GM23338 (cell line): ENCODE data around the gene SACS. TPM values are rescaled to one million over a fixed set of nuclear protein-coding genes. Genes with fewer than 3 reads are reported as not detected.

Source experiments
- ATAC-seq: fragments of 200-7000 bp; cut with Tn5 transposase; 3 replicates; pipeline ENCODE4 v1.9.1; 2020
- DNase-seq: peaks from one replicate; pipeline ENCODE4 v3.0.0-alpha.2; 2015; ENCODE audit warnings: low spot score
- H2AFZ ChIP-seq: fragments of 200-600 bp; sonication (generic); 2 replicates; pipeline ENCODE4 v1.8.0; 2016; ENCODE audit warnings: antibody characterized with exemption, mild to moderate bottlenecking, moderate library complexity
- H3F3A ChIP-seq: fragments of 200-600 bp; sonication (generic); replicated peaks from 2 replicates; pipeline ENCODE4 v1.8.0; 2017; ENCODE audit warnings: antibody characterized with exemption, mixed run types, low read depth
- H3K27ac ChIP-seq: fragments of 200-600 bp; sonication (generic); 2 replicates; pipeline ENCODE4 v1.6.1; 2016; ENCODE audit warnings: low read depth
- H3K27me3 ChIP-seq: fragments of 200-600 bp; sonication (generic); 2 replicates; pipeline ENCODE4 v1.8.0; 2016; ENCODE audit warnings: mild to moderate bottlenecking, mixed run types, moderate library complexity; ENCODE audit not compliant: insufficient read depth
- H3K36me3 ChIP-seq: fragments of 200-600 bp; sonication (generic); 2 replicates; pipeline ENCODE4 v1.8.0; 2016; ENCODE audit warnings: mild to moderate bottlenecking; ENCODE audit not compliant: insufficient read depth
- H3K4me1 ChIP-seq: fragments of 200-600 bp; sonication (generic); 2 replicates; pipeline ENCODE4 v1.8.0; 2016; ENCODE audit warnings: mild to moderate bottlenecking, moderate library complexity; ENCODE audit not compliant: insufficient read depth
- H3K4me2 ChIP-seq: fragments of 200-600 bp; sonication (generic); 2 replicates; pipeline ENCODE4 v1.7.1; 2017; ENCODE audit warnings: mixed run types
- H3K4me3 ChIP-seq: fragments of 200-600 bp; sonication (generic); 2 replicates; pipeline ENCODE4 v1.6.1; 2016; ENCODE audit warnings: mixed run types
- H3K79me2 ChIP-seq: fragments of 200-600 bp; sonication (generic); replicated peaks from 2 replicates; pipeline ENCODE4 v1.8.0; 2017; ENCODE audit warnings: mild to moderate bottlenecking; ENCODE audit not compliant: insufficient read depth
- H3K9me2 ChIP-seq: fragments of 200-600 bp; sonication (generic); 2 replicates; pipeline ENCODE4 v1.8.0; 2017; ENCODE audit not compliant: insufficient read depth
- H4K20me1 ChIP-seq: fragments of 200-600 bp; sonication (generic); replicated peaks from 2 replicates; pipeline ENCODE4 v1.8.0; 2017; ENCODE audit warnings: mild to moderate bottlenecking; ENCODE audit not compliant: insufficient read depth
- H3K27ac Mint-ChIP-seq: 2 replicates; pipeline ENCODE4 v1.8.0; 2020; ENCODE audit warnings: inconsistent platforms, mild to moderate bottlenecking, moderate library complexity, mixed read lengths
- H3K27me3 Mint-ChIP-seq: 3 replicates; pipeline ENCODE4 v1.8.0; 2022; ENCODE audit warnings: low read depth, mild to moderate bottlenecking, moderate library complexity, mixed read lengths, inconsistent platforms; ENCODE audit not compliant: insufficient read depth, poor library complexity
- H3K36me3 Mint-ChIP-seq: 3 replicates; pipeline ENCODE4 v1.8.0; 2021; ENCODE audit warnings: low read depth, mild to moderate bottlenecking, inconsistent platforms, moderate library complexity, mixed read lengths
- H3K4me1 Mint-ChIP-seq: 3 replicates; pipeline ENCODE4 v1.8.0; 2020; ENCODE audit warnings: mild to moderate bottlenecking, inconsistent platforms, mixed read lengths
- H3K4me3 Mint-ChIP-seq: 3 replicates; pipeline ENCODE4 v1.8.0; 2021; ENCODE audit warnings: moderate library complexity, mild to moderate bottlenecking, inconsistent platforms, mixed read lengths
- H3K9me3 Mint-ChIP-seq: 3 replicates; pipeline ENCODE4 v1.8.0; 2020; ENCODE audit warnings: moderate library complexity, mild to moderate bottlenecking, inconsistent platforms, mixed read lengths
- CREB1 ChIP-seq: fragments of 250-450 bp; sonication (Bioruptor Pico); IDR thresholded peaks from 2 replicates; pipeline ENCODE4 v1.5.0; 2020; ENCODE audit warnings: low read depth, mild to moderate bottlenecking, moderate library complexity
- EZH2 ChIP-seq: fragments of 200-600 bp; sonication (generic); IDR thresholded peaks from one replicate; pipeline ENCODE4 v1.8.0; 2017; ENCODE audit warnings: antibody characterized with exemption, mild to moderate bottlenecking, low read depth; ENCODE audit not compliant: unreplicated experiment
- EZH2phosphoT487 ChIP-seq: fragments of 200-600 bp; sonication (generic); IDR thresholded peaks from one replicate; pipeline ENCODE4 v1.8.1; 2018; ENCODE audit warnings: antibody characterized with exemption; ENCODE audit not compliant: unreplicated experiment
- JUNB ChIP-seq: IDR thresholded peaks from one replicate; pipeline ENCODE4 v1.6.1; 2016; ENCODE audit warnings: antibody characterized with exemption; ENCODE audit not compliant: unreplicated experiment
- NANOG ChIP-seq: IDR thresholded peaks from 2 replicates; pipeline ENCODE4 v1.6.1; 2016; ENCODE audit warnings: antibody characterized with exemption, borderline replicate concordance
- POLR2AphosphoS5 ChIP-seq: IDR thresholded peaks from 2 replicates; pipeline ENCODE4 v1.6.1; 2016; ENCODE audit warnings: antibody characterized with exemption, low read depth
- STAT1 ChIP-seq: IDR thresholded peaks from one replicate; pipeline ENCODE4 v1.6.1; 2016; ENCODE audit warnings: antibody characterized with exemption; ENCODE audit not compliant: unreplicated experiment
- ZNF114 ChIP-seq: fragments of 250-450 bp; sonication (Bioruptor Pico); IDR thresholded peaks from 2 replicates; pipeline ENCODE4 v1.5.0; 2020; ENCODE audit warnings: mild to moderate bottlenecking, moderate library complexity
- ZNF331 ChIP-seq: fragments of 250-450 bp; sonication (Bioruptor Pico); IDR thresholded peaks from 2 replicates; pipeline ENCODE4 v1.5.0; 2020; ENCODE audit warnings: low read depth, mild to moderate bottlenecking, moderate library complexity
- polyA plus RNA-seq: library from polyadenylated mRNA; unstranded; fragments of >200 nt; fragmentation: Nextera tagmentation; extraction: Ambion mirVana; gene quantifications from 2 replicates; pipeline ENCODE4 v1.2.1, GENCODE V29; 2016
- total RNA-seq: library from RNA; depleted of rRNA; stranded (reverse); fragments of >200 nt; shearing (Covaris generic); gene quantifications from 2 replicates; pipeline ENCODE4 v1.2.3, GENCODE V29; 2014
- TF ChIP-seq, protein P1 (sequence below): fragments of 250-450 bp; sonication (Bioruptor Pico); IDR thresholded peaks from 2 replicates; pipeline ENCODE4 v1.5.0; 2020; ENCODE audit warnings: mild to moderate bottlenecking, moderate library complexity
- TF ChIP-seq, protein P2 (sequence below): IDR thresholded peaks from one replicate; pipeline ENCODE4 v1.6.1; 2018; ENCODE audit warnings: antibody characterized with exemption; ENCODE audit not compliant: unreplicated experiment
- TF ChIP-seq, protein P3 (sequence below): IDR thresholded peaks from 2 replicates; pipeline ENCODE4 v1.6.1; 2016; ENCODE audit warnings: antibody characterized with exemption
- TF ChIP-seq, protein P4 (sequence below), 2 experiments: fragments of 200-600 bp in 1 of 2; sonication (generic) in 1 of 2; conservative IDR thresholded peaks; 2 replicates each; pipeline versions ENCODE4 v1.5.1 to v1.6.1; 2016 to 2017; ENCODE audit warnings: antibody characterized with exemption in 2 of 2, low read depth in 2 of 2, mild to moderate bottlenecking in 2 of 2, moderate library complexity in 1 of 2

Gene SACS
- total and polyA plus RNA-seq, 2 experiments from 2014 or later: 13.8 to 58.7 TPM

DNA sequence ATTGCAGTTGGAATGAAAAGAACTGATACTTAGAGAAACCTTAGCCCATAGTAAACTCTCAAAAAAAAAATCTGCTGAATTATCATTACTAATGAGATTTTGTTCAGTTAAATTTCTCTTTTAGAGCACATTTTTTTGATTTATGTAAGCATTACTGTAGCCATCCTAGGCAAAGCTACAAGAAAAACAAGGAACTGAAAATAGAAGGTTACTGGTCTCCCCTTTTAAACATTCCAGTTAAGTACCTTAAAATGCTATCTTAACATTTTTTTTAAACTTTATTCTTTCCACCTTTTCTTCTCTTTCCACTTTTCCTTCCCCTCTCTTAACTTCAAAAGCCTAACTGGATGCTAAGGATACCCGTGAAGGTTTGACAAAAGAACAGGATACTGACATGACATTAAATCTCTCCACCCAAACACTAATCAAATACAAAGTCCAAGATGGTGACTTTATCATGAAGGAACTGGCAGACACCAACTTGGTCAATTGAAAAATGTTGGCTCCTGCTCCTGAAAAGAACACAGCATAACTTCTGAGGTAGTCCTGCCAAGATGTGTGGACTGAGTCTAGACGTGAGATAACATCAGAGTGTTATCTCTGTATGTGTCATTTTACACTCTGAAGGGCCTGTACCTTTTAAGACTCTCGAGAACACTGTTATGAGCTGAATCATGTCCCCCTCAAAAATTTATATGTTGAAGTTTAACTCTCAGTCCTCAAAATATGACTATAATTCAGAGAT is 29.5 kb upstream of the SACS start:
- Histone ChIP-seq H3K27me3 (peaks cover 20% of the 10 kb centered on the region), H3K9me2 (peaks cover 8% of the 10 kb centered on the region; the same call in 1 of the 2 replicates), H3K79me2 (no peaks in the 10 kb centered on the region), H3K27ac (no peak overlapping the region), H2AFZ (no peak overlapping the region), H3K4me1 (peaks cover 4% of the 10 kb centered on the region; the same call in 1 of the 2 replicates), H3K4me2 (no peak overlapping the region), H3K4me3 (no peak overlapping the region), H4K20me1 (no peaks in the 10 kb centered on the region), H3K36me3 (no peaks in the 10 kb centered on the region), H3F3A (no peaks in the 10 kb centered on the region)
- H3K27me3 Mint-ChIP-seq: peaks cover 17% of the 10 kb centered on the region
- H3K4me1 Mint-ChIP-seq: peaks cover 18% of the 10 kb centered on the region; the same call in 2 of the 3 replicates
- no peak overlapping the region for H3K4me3 Mint-ChIP-seq
- ATAC-seq (no peak), DNase-seq (no peak)
- H3K36me3 Mint-ChIP-seq: no peaks in the 10 kb centered on the region
- H3K9me3 Mint-ChIP-seq: no peaks in the 10 kb centered on the region
- no peak overlapping the region for H3K27ac Mint-ChIP-seq
- TF ChIP-seq ZNF114 (CRISPR knock-in tag): no peak
- no peak for TF ChIP-seq EZH2
- TF ChIP-seq CREB1 (CRISPR knock-in tag): no peak
- TF ChIP-seq, protein P1, sequence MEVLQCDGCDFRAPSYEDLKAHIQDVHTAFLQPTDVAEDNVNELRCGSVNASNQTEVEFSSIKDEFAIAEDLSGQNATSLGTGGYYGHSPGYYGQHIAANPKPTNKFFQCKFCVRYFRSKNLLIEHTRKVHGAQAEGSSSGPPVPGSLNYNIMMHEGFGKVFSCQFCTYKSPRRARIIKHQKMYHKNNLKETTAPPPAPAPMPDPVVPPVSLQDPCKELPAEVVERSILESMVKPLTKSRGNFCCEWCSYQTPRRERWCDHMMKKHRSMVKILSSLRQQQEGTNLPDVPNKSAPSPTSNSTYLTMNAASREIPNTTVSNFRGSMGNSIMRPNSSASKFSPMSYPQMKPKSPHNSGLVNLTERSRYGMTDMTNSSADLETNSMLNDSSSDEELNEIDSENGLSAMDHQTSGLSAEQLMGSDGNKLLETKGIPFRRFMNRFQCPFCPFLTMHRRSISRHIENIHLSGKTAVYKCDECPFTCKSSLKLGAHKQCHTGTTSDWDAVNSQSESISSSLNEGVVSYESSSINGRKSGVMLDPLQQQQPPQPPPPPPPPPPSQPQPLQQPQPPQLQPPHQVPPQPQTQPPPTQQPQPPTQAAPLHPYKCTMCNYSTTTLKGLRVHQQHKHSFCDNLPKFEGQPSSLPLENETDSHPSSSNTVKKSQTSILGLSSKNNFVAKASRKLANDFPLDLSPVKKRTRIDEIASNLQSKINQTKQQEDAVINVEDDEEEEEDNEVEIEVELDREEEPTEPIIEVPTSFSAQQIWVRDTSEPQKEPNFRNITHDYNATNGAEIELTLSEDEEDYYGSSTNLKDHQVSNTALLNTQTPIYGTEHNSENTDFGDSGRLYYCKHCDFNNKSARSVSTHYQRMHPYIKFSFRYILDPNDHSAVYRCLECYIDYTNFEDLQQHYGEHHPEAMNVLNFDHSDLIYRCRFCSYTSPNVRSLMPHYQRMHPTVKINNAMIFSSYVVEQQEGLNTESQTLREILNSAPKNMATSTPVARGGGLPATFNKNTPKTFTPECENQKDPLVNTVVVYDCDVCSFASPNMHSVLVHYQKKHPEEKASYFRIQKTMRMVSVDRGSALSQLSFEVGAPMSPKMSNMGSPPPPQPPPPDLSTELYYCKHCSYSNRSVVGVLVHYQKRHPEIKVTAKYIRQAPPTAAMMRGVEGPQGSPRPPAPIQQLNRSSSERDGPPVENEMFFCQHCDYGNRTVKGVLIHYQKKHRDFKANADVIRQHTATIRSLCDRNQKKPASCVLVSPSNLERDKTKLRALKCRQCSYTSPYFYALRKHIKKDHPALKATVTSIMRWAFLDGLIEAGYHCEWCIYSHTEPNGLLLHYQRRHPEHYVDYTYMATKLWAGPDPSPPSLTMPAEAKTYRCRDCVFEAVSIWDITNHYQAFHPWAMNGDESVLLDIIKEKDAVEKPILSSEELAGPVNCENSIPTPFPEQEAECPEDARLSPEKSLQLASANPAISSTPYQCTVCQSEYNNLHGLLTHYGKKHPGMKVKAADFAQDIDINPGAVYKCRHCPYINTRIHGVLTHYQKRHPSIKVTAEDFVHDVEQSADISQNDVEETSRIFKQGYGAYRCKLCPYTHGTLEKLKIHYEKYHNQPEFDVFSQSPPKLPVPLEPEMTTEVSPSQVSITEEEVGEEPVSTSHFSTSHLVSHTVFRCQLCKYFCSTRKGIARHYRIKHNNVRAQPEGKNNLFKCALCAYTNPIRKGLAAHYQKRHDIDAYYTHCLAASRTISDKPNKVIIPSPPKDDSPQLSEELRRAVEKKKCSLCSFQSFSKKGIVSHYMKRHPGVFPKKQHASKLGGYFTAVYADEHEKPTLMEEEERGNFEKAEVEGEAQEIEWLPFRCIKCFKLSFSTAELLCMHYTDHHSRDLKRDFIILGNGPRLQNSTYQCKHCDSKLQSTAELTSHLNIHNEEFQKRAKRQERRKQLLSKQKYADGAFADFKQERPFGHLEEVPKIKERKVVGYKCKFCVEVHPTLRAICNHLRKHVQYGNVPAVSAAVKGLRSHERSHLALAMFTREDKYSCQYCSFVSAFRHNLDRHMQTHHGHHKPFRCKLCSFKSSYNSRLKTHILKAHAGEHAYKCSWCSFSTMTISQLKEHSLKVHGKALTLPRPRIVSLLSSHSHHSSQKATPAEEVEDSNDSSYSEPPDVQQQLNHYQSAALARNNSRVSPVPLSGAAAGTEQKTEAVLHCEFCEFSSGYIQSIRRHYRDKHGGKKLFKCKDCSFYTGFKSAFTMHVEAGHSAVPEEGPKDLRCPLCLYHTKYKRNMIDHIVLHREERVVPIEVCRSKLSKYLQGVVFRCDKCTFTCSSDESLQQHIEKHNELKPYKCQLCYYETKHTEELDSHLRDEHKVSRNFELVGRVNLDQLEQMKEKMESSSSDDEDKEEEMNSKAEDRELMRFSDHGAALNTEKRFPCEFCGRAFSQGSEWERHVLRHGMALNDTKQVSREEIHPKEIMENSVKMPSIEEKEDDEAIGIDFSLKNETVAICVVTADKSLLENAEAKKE (CRISPR knock-in tag): no peak
- TF ChIP-seq, protein P2, sequence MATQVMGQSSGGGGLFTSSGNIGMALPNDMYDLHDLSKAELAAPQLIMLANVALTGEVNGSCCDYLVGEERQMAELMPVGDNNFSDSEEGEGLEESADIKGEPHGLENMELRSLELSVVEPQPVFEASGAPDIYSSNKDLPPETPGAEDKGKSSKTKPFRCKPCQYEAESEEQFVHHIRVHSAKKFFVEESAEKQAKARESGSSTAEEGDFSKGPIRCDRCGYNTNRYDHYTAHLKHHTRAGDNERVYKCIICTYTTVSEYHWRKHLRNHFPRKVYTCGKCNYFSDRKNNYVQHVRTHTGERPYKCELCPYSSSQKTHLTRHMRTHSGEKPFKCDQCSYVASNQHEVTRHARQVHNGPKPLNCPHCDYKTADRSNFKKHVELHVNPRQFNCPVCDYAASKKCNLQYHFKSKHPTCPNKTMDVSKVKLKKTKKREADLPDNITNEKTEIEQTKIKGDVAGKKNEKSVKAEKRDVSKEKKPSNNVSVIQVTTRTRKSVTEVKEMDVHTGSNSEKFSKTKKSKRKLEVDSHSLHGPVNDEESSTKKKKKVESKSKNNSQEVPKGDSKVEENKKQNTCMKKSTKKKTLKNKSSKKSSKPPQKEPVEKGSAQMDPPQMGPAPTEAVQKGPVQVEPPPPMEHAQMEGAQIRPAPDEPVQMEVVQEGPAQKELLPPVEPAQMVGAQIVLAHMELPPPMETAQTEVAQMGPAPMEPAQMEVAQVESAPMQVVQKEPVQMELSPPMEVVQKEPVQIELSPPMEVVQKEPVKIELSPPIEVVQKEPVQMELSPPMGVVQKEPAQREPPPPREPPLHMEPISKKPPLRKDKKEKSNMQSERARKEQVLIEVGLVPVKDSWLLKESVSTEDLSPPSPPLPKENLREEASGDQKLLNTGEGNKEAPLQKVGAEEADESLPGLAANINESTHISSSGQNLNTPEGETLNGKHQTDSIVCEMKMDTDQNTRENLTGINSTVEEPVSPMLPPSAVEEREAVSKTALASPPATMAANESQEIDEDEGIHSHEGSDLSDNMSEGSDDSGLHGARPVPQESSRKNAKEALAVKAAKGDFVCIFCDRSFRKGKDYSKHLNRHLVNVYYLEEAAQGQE: no peak
- TF ChIP-seq STAT1: no peak
- TF ChIP-seq EZH2phosphoT487: no peak
- no peak for TF ChIP-seq JUNB
- TF ChIP-seq ZNF331: no peak
- no peak for TF ChIP-seq POLR2AphosphoS5
- TF ChIP-seq, protein P3, sequence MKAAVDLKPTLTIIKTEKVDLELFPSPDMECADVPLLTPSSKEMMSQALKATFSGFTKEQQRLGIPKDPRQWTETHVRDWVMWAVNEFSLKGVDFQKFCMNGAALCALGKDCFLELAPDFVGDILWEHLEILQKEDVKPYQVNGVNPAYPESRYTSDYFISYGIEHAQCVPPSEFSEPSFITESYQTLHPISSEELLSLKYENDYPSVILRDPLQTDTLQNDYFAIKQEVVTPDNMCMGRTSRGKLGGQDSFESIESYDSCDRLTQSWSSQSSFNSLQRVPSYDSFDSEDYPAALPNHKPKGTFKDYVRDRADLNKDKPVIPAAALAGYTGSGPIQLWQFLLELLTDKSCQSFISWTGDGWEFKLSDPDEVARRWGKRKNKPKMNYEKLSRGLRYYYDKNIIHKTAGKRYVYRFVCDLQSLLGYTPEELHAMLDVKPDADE: no peak
- TF ChIP-seq, protein P4, sequence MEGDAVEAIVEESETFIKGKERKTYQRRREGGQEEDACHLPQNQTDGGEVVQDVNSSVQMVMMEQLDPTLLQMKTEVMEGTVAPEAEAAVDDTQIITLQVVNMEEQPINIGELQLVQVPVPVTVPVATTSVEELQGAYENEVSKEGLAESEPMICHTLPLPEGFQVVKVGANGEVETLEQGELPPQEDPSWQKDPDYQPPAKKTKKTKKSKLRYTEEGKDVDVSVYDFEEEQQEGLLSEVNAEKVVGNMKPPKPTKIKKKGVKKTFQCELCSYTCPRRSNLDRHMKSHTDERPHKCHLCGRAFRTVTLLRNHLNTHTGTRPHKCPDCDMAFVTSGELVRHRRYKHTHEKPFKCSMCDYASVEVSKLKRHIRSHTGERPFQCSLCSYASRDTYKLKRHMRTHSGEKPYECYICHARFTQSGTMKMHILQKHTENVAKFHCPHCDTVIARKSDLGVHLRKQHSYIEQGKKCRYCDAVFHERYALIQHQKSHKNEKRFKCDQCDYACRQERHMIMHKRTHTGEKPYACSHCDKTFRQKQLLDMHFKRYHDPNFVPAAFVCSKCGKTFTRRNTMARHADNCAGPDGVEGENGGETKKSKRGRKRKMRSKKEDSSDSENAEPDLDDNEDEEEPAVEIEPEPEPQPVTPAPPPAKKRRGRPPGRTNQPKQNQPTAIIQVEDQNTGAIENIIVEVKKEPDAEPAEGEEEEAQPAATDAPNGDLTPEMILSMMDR (conservative IDR thresholded peaks at IDR 0.05; ENCODE audit: low read depth in 2 of 2): no peak
- no peak for TF ChIP-seq NANOG
